ENCODE measurements around the gene EYA2. TPM values are rescaled to one million over a fixed set of nuclear protein-coding genes. Genes with fewer than 3 reads are reported as not detected.
"Not testable (repeated sequence)": the region's sequence is repeated elsewhere in the genome, so short reads cannot be mapped to it uniquely, and the experiment has no call there.

EYA2 gene
- total RNA-seq, 6 experiments from 2014 or later: 0.14 to 0.51 (median 0.28) TPM; not detected in 1

GRCh38 chr20:47202733-47203667 lies 308.4 kb downstream of the EYA2 start:
- peaks cover 6% of the 10 kb centered on the region; the same call in 1 of the 2 replicates for H3K36me3 Mint-ChIP-seq (ENCODE audit: low read depth)
- no peak overlapping the region for H3K4me3 Mint-ChIP-seq
- peaks cover 5% of the 10 kb centered on the region for H3K27me3 Mint-ChIP-seq (ENCODE audit: insufficient read depth)
- H3K4me1 Mint-ChIP-seq (ENCODE audit: low read depth): peaks cover 30% of the 10 kb centered on the region
- DNase-seq: no peak
- TF ChIP-seq CTCF (IDR thresholded peaks at IDR 0.05): no peak
- H3K9me3 Mint-ChIP-seq: no peaks in the 10 kb centered on the region
- no peak overlapping the region for H3K27ac Mint-ChIP-seq

- no peak for TF ChIP-seq CTCF (IDR thresholded peaks at IDR 0.05)
- H3K27me3 Mint-ChIP-seq (ENCODE audit: insufficient read depth): peaks cover 5% of the 10 kb centered on the region
- H3K4me1 Mint-ChIP-seq (ENCODE audit: low read depth): peaks cover 26% of the 10 kb centered on the region
- H3K36me3 Mint-ChIP-seq (ENCODE audit: low read depth): peaks cover 6% of the 10 kb centered on the region; the same call in 1 of the 2 replicates
- no peaks in the 10 kb centered on the region for H3K9me3 Mint-ChIP-seq
- peak; percentile 82 for DNase-seq
- peak overlapping the region; percentile 82 for H3K27ac Mint-ChIP-seq
- H3K4me3 Mint-ChIP-seq: peak overlapping the region; percentile 32; the same call in 1 of the 2 replicates
These were observed 309.6 kb downstream of the EYA2 start for GRCh38 chr20:47204008-47204849.

GRCh38 chr20:47204850-47205122 lies 310.1 kb downstream of the EYA2 start:
- H3K9me3 Mint-ChIP-seq; H3K27me3 Mint-ChIP-seq (ENCODE audit: insufficient read depth); H3K4me3 Mint-ChIP-seq; DNase-seq; H3K36me3 Mint-ChIP-seq (ENCODE audit: low read depth): not testable (repeated sequence)
- Mint-ChIP-seq H3K4me1 (ENCODE audit: low read depth) (peaks cover 26% of the 10 kb centered on the region), H3K27ac (peak overlapping the region; percentile 82; the same call in 1 of the 2 replicates)

GRCh38 chr20:47205577-47206123 lies 311.0 kb downstream of the EYA2 start:
- Mint-ChIP-seq H3K9me3 (no peaks in the 10 kb centered on the region), H3K27me3 (ENCODE audit: insufficient read depth) (peaks cover 5% of the 10 kb centered on the region), H3K27ac (peak overlapping the region; percentile 73), H3K36me3 (ENCODE audit: low read depth) (peaks cover 12% of the 10 kb centered on the region; the same call in 1 of the 2 replicates), H3K4me3 (peak overlapping the region; percentile 28; the same call in 1 of the 2 replicates), H3K4me1 (ENCODE audit: low read depth) (peaks cover 22% of the 10 kb centered on the region)
- DNase-seq: peak; percentile 82
- TF ChIP-seq CTCF (IDR thresholded peaks at IDR 0.05): peak; percentile 93

- H3K4me1 Mint-ChIP-seq (ENCODE audit: low read depth): peaks cover 20% of the 10 kb centered on the region
- not testable (repeated sequence) for H3K27me3 Mint-ChIP-seq (ENCODE audit: insufficient read depth); DNase-seq; H3K4me3 Mint-ChIP-seq; H3K27ac Mint-ChIP-seq; H3K9me3 Mint-ChIP-seq
- peaks cover 12% of the 10 kb centered on the region; the same call in 1 of the 2 replicates for H3K36me3 Mint-ChIP-seq (ENCODE audit: low read depth)
These were observed 311.9 kb downstream of the EYA2 start for GRCh38 chr20:47206552-47206951.

GRCh38 chr20:47206962-47207641 lies 312.5 kb downstream of the EYA2 start:
- Mint-ChIP-seq H3K27me3 (ENCODE audit: insufficient read depth) (peaks cover 5% of the 10 kb centered on the region), H3K36me3 (ENCODE audit: low read depth) (peaks cover 12% of the 10 kb centered on the region; the same call in 1 of the 2 replicates), H3K4me1 (ENCODE audit: low read depth) (peaks cover 20% of the 10 kb centered on the region), H3K27ac (peak overlapping the region; percentile 12; the same call in 1 of the 2 replicates), H3K9me3 (no peaks in the 10 kb centered on the region), H3K4me3 (no peak overlapping the region)
- no peak for DNase-seq
- TF ChIP-seq CTCF (IDR thresholded peaks at IDR 0.05): no peak
